Cardiac fibroblast (primary cell): Measurements from ENCODE around the gene PCDH9.

Experiments used
- DNase-seq, 2 donors: peaks; one replicate each; pipeline versions ENCODE4 v3.0.0 to v3.0.0-alpha.2; 2010; ENCODE audit warnings: low read depth in 2 of 2
- H3K4me3 ChIP-seq, 2 donors: replicated peaks in 1 of 2; 1 replicate in 1 of 2; 2 replicates in 1 of 2; pipeline ENCODE4 v1.5.1; 2011; ENCODE audit warnings: low read depth in 2 of 2, low read length in 2 of 2, mild to moderate bottlenecking in 2 of 2, moderate library complexity in 1 of 2
- TF ChIP-seq, protein P1 (sequence below): IDR thresholded peaks from one replicate; pipeline ENCODE4 v1.5.1; 2011; ENCODE audit warnings: low read depth, mild to moderate bottlenecking, low read length, inconsistent platforms

PCDH9 gene

DNA sequence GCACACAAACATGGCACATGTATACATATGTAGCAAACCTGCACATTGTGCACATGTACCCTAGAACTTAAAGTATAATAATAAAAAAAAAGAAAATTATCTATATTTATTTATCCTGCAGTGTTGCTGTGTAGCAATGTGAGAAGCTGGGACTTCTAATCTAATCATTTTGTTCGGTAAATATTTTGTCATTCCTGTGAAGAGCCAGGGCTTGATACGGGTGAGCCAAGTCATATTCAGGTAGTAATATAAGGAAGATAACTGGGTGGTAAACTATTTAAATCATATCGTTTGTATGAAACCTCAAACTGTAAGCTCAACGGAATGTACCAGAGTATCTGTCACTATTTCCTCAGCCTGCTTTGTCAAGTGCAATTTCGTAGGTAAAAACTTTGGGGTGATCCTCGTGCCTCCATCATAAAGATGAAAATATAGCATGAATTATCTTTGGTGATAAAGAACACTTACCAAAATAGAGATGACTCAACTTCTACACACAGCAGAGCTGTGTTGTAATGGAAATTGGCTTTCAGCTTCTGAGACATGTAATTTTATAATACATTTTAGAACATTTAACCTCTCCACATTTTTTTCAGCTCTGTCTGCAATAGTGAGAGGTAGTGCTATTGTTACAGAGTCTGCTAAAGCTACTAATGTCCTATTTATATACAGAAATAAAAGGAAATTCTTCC is 92.9 kb downstream of the PCDH9 start:
- peak; percentile 45 to 69 for DNase-seq
- TF ChIP-seq, protein P1, sequence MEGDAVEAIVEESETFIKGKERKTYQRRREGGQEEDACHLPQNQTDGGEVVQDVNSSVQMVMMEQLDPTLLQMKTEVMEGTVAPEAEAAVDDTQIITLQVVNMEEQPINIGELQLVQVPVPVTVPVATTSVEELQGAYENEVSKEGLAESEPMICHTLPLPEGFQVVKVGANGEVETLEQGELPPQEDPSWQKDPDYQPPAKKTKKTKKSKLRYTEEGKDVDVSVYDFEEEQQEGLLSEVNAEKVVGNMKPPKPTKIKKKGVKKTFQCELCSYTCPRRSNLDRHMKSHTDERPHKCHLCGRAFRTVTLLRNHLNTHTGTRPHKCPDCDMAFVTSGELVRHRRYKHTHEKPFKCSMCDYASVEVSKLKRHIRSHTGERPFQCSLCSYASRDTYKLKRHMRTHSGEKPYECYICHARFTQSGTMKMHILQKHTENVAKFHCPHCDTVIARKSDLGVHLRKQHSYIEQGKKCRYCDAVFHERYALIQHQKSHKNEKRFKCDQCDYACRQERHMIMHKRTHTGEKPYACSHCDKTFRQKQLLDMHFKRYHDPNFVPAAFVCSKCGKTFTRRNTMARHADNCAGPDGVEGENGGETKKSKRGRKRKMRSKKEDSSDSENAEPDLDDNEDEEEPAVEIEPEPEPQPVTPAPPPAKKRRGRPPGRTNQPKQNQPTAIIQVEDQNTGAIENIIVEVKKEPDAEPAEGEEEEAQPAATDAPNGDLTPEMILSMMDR = no peak
- H3K4me3 ChIP-seq = no peak overlapping the region

DNA sequence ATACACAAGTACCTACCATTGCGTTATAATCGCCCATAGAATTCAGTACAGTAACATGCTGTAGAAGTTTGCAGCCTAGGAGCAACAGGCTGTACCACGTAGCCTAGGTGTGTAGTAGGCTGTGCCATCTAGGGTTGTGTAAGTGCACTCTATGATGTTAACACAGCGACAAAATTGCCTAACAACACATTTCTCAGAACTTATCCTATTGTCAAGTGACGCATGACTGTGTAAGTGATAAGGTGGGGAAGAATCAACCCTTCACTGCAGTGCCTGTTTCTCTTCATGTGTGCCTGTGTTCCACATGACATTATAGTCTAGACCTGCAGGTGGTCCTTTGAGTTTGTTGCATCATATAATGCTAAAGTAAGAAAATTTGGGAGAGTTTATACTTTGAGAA is 94.0 kb downstream of the PCDH9 start:
- H3K4me3 ChIP-seq = no peak overlapping the region
- DNase-seq = peak; percentile 36 to 52
- TF ChIP-seq, protein P1 = no peak

DNA sequence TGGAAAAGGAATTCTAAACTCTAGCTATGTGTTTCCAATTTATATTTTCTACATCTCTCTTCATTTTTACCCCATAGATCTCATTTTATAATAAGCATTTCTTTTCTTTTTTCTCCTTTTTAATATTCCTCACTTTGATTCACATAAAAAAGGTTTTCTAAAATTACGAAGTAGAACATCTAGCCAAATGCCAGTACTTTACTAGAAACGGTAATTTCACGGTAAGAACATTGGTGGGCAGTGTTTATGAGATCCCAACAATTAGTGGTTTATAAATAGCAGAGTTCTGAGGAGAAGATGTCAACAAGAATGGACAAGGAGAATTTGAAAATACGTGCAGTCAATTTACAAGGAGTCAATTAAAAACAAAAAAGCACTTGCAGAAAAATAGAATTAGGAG is 94.8 kb downstream of the PCDH9 start:
- no peak for DNase-seq
- H3K4me3 ChIP-seq = no peak overlapping the region
- TF ChIP-seq, protein P1 = no peak

DNA sequence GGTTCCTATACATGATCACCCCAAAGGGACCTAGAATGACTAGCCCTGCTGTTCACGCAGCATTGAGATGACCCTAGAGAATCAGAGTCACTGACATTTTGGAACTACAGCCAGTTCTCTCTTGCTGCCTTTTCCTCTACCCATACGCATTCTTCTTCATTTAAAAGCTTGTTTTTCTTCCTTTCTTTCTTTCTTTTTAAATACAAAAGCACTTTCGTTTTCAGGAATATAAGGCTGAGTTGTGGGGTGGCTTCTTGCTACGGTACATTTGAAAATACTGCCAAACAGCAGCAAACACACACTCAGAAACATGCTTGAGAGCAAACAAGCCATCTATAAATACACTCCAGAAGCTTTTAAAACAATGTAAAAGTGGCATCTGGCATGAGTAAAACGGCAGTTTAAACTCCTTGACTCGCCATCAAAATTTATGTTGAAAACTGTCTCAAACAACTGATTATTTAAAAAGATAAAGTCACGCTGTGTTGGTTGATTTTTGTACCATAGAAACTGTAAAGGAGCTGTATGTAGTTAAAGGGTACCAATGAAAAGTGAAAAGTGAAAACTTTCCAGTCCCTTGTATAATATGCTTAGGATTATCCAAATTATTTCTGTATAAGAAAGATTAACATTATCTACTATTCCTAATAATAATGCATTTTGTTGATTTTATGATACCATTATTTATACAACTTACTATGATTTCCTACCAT is 95.6 kb downstream of the PCDH9 start:
- DNase-seq = peak; percentile 33 to 47
- TF ChIP-seq, protein P1 = no peak
- H3K4me3 ChIP-seq = peak overlapping the region in 1 of 2 donors; percentile 24

DNA sequence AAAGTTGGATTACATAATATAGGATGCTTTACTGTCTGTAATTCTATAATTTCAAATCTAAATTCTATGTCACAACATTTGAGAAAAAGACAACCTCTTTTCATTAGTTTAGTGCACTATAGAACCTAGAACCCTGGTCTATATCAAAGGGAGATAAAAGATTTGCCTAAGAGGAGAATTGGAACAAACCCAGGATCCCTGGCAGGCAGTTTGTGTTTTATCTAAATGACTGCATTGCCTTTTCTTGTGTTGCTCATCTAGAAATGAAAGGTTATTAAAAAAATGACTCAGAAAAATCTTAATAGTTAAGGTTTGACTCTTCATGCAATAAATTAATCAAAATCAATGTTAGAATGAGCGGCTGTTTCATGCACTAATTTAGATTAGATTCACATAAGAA is 96.7 kb downstream of the PCDH9 start:
- no peak overlapping the region for H3K4me3 ChIP-seq
- peak in 1 of 2 donors; percentile 36 for DNase-seq
- TF ChIP-seq, protein P1 = no peak

DNA sequence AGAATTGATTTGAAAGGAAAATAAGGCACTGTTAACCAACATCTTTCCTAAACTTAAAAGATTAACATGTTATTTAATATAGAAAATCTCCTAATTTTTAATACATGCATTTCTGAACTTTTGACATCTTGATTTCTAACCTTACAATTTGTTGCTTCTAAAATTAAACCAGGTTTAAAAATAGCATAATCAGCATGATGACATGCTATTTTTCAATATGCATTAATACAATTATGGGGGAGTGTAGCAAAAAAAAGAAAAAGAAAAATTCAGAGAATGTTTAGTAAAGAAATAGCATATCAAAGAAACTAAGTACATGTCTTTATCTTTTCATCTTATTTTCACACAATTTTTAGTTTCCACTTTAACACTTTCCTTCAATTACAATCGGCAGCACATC is 98.7 kb downstream of the PCDH9 start:
- no peak overlapping the region for H3K4me3 ChIP-seq
- TF ChIP-seq, protein P1 = no peak
- no peak for DNase-seq
